ENCODE data around the gene THOC6. TPM values are rescaled to one million over a fixed set of nuclear protein-coding genes. Genes with fewer than 3 reads are reported as not detected.

THOC6 gene
- total RNA-seq, 2 donors from 2014 or later, result 35.3 to 65.2 TPM

- no peaks in the 10 kb centered on the region for H3K9me3 Mint-ChIP-seq
- H3K27ac Mint-ChIP-seq, result peak overlapping the region; percentile 85 to 95
- peaks cover 10 to 11% of the 10 kb centered on the region in 2 donors for H3K36me3 Mint-ChIP-seq
- ATAC-seq (peak; percentile 50), DNase-seq (ENCODE audit: low spot score in 2 of 2) (peak; percentile 85 to 87)
These were observed 1.6 kb upstream of the THOC6 start for GRCh38 chr16:3022208-3022683.

GRCh38 chr16:3022684-3023414 lies 986 bp upstream of the THOC6 start:
- DNase-seq (ENCODE audit: low spot score in 2 of 2) (no peak), ATAC-seq (no peak)
- peaks cover 11 to 16% of the 10 kb centered on the region in 2 donors for H3K36me3 Mint-ChIP-seq

GRCh38 chr16:3023415-3023668 lies 493 bp upstream of the THOC6 start:
- H3K9me3 Mint-ChIP-seq, result no peaks in the 10 kb centered on the region
- DNase-seq (ENCODE audit: low spot score in 2 of 2) (no peak), ATAC-seq (no peak)
- peaks cover 11 to 16% of the 10 kb centered on the region in 2 donors for H3K36me3 Mint-ChIP-seq
- H3K27ac Mint-ChIP-seq, result peak overlapping the region; percentile 65 to 85

More at GRCh38 chr16:3022684-3023414, 986 bp upstream of the THOC6 start:
- peak overlapping the region; percentile 85 to 95 for H3K27ac Mint-ChIP-seq
- H3K9me3 Mint-ChIP-seq, result no peaks in the 10 kb centered on the region

GRCh38 chr16:3025032-3026002 lies 1.5 kb downstream of the THOC6 start:
- Mint-ChIP-seq H3K9me3 (no peaks in the 10 kb centered on the region), H3K27ac (peak overlapping the region in 1 of 2 donors; percentile 72), H3K36me3 (peaks cover 11 to 29% of the 10 kb centered on the region in 2 donors)
- DNase-seq (ENCODE audit: low spot score in 2 of 2), result no peak
- no peak for ATAC-seq

GRCh38 chr16:3026003-3026378 lies 2.2 kb downstream of the THOC6 start:
- Mint-ChIP-seq H3K27ac (no peak overlapping the region), H3K36me3 (peaks cover 11 to 29% of the 10 kb centered on the region in 2 donors), H3K9me3 (no peaks in the 10 kb centered on the region)
- ATAC-seq (no peak), DNase-seq (ENCODE audit: low spot score in 2 of 2) (no peak)

GRCh38 chr16:3026609-3027488 lies 3.0 kb downstream of the THOC6 start:
- Mint-ChIP-seq H3K36me3 (peaks cover 11 to 29% of the 10 kb centered on the region in 2 donors), H3K9me3 (no peaks in the 10 kb centered on the region), H3K27ac (no peak overlapping the region)
- no peak for DNase-seq (ENCODE audit: low spot score in 2 of 2)
- no peak for ATAC-seq

- H3K27ac Mint-ChIP-seq, result no peak overlapping the region
- no peak for DNase-seq (ENCODE audit: low spot score in 2 of 2)
- H3K9me3 Mint-ChIP-seq, result no peaks in the 10 kb centered on the region
- H3K36me3 Mint-ChIP-seq, result peaks cover 11 to 29% of the 10 kb centered on the region in 2 donors
- ATAC-seq, result no peak
These were observed 3.6 kb downstream of the THOC6 start for GRCh38 chr16:3027489-3027795.

- Mint-ChIP-seq H3K9me3 (no peaks in the 10 kb centered on the region), H3K36me3 (peaks cover 5 to 29% of the 10 kb centered on the region in 2 donors), H3K27ac (no peak overlapping the region)
- peak; percentile 43 to 56 for ATAC-seq
- peak; percentile 83 to 96 for DNase-seq (ENCODE audit: low spot score in 2 of 2)
These were observed 4.3 kb downstream of the THOC6 start for GRCh38 chr16:3027983-3028715.

- ATAC-seq (no peak), DNase-seq (ENCODE audit: low spot score in 2 of 2) (no peak)
- no peaks in the 10 kb centered on the region for H3K9me3 Mint-ChIP-seq
- H3K27ac Mint-ChIP-seq, result no peak overlapping the region
- H3K36me3 Mint-ChIP-seq, result peaks cover 5 to 29% of the 10 kb centered on the region in 2 donors
These were observed 5.0 kb downstream of the THOC6 start for GRCh38 chr16:3028716-3029319.

- Mint-ChIP-seq H3K36me3 (peaks cover 0 to 24% of the 10 kb centered on the region in 2 donors), H3K9me3 (no peaks in the 10 kb centered on the region), H3K27ac (peak overlapping the region in 1 of 2 donors; percentile 55)
- ATAC-seq (peak; percentile 43 to 65), DNase-seq (ENCODE audit: low spot score in 2 of 2) (peak in 1 of 2 donors; percentile 70)
These were observed 5.8 kb downstream of the THOC6 start for GRCh38 chr16:3029491-3030221.

- H3K27ac Mint-ChIP-seq, result peak overlapping the region in 1 of 2 donors; percentile 55
- peaks cover 0 to 24% of the 10 kb centered on the region in 2 donors for H3K36me3 Mint-ChIP-seq
- DNase-seq (ENCODE audit: low spot score in 2 of 2) (no peak), ATAC-seq (no peak)
- H3K9me3 Mint-ChIP-seq, result no peaks in the 10 kb centered on the region
These were observed 6.7 kb downstream of the THOC6 start for GRCh38 chr16:3030222-3031212.

GRCh38 chr16:3032624-3033023 lies 8.8 kb downstream of the THOC6 start:
- Mint-ChIP-seq H3K36me3 (peaks cover 0 to 16% of the 10 kb centered on the region in 2 donors), H3K9me3 (no peaks in the 10 kb centered on the region), H3K27ac (no peak overlapping the region)
- no peak for ATAC-seq
- no peak for DNase-seq (ENCODE audit: low spot score in 2 of 2)

- Mint-ChIP-seq H3K27ac (no peak overlapping the region), H3K9me3 (no peaks in the 10 kb centered on the region), H3K36me3 (no peaks in the 10 kb centered on the region)
- DNase-seq (ENCODE audit: low spot score in 2 of 2), result no peak
- ATAC-seq, result no peak
These were observed 11.6 kb downstream of the THOC6 start for GRCh38 chr16:3035289-3035971.

Measured in activated naive CD4-positive, alpha-beta T cell treated with anti-CD3 and anti-CD28 coated beads, Interleukin-2, amount 50 U/mL, for 72 hours (primary cell).